ENCODE results near the gene EIF4G3.

EIF4G3 gene

GRCh38 chr1:20987831-20988825 lies 188.6 kb downstream of the EIF4G3 start:
- DNase-seq (ENCODE audit: low read depth): no peak

DNA sequence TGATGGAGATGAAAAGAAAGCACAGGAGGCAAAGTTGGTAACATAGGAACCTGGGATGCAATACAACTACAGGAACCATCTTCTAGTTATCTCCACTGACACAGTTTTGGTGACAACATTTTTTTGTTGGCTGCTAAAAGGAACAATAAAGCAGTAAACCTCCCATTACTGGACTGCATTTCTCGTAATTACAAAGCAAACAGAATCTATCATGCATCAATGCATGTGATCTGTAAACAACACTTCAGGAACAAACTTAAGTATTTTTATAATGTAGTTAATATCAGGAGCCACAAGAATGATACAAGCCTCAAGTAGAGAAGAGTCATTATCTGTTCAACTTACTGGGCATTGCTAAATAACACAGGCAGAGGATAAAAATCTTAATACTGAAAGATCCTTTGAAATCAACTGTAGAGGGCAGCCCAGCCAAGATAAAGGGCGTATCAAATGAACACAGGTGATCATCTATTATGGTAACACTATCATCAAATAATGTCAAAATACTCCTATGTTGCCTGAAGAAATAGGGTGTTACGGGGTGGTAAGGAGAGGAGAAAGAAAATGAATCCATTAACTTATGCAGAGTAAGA lies 193.3 kb downstream of the EIF4G3 start:
- no peak for DNase-seq (ENCODE audit: low read depth)

DNA sequence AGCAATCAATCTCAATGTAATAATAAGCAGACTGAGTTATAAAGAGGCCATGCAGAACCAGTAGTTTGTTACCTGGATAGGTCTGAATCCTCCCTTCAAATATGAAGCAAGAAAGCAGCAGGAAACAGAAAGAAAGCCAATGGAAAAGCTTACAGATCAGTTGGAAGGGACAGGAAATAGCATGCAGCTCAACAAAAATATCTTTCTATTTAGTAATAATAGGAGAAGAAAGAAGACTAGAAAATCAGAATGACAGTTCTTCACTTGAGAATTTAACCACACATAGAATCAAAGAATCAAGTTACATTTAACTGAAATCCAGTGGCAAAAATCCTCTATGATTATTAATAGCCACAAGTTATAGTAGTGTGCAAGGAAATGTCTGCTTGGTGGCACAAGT lies 194.4 kb downstream of the EIF4G3 start:
- no peak for DNase-seq (ENCODE audit: low read depth)

- DNase-seq (ENCODE audit: low read depth): no peak
Measured at GRCh38 chr1:20981915-20982314, 194.8 kb downstream of the EIF4G3 start.

DNA sequence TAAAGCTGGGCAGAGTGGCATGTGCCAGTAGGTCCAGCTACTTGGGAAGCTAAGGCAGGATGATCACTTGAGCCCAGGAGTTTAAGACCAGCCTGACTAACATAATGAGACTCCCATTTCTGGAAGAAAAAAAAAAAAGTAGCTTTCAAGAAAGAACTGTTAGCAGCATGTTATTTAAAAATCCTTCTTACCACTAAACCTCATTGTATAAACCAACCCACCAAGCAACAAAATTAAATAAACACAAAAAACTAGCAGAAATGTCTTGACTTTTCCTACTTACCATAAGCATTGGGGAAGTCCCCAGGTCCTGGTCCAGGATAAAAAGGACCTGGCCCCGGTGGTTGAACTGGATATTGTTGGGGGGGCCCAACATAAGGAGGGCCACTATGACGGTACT lies 196.6 kb downstream of the EIF4G3 start:
- no peak for DNase-seq (ENCODE audit: low read depth)

- no peak for DNase-seq (ENCODE audit: low read depth)
Measured at GRCh38 chr1:20978413-20978812, 198.3 kb downstream of the EIF4G3 start.

DNA sequence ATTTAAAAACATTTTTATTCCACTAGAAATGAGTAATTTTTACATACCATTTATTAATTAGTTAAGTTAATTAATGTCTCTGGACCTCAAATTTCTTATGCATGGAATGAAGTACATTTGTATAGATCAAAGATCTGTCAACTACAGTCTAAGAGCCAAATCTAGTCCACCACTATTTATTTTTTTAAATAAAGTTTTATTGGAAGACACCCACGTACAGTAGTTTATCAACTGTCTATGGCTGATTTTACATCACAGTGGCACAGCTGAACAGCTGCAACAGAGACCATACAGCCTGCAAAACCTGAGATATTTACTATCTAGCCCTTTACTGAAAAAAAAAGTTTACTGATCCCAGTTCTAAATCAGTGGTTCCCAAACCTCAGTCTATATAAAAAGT lies 201.0 kb downstream of the EIF4G3 start:
- no peak for DNase-seq (ENCODE audit: low read depth)

- no peak for DNase-seq (ENCODE audit: low read depth)
Measured at GRCh38 chr1:20974951-20975350, 201.7 kb downstream of the EIF4G3 start.

GRCh38 chr1:20974069-20974468 lies 202.6 kb downstream of the EIF4G3 start:
- DNase-seq (ENCODE audit: low read depth): no peak

GRCh38 chr1:20972855-20973254 lies 203.8 kb downstream of the EIF4G3 start:
- DNase-seq (ENCODE audit: low read depth): no peak

- no peak for DNase-seq (ENCODE audit: low read depth)
Measured at GRCh38 chr1:20964540-20965484, 211.9 kb downstream of the EIF4G3 start.

DNA sequence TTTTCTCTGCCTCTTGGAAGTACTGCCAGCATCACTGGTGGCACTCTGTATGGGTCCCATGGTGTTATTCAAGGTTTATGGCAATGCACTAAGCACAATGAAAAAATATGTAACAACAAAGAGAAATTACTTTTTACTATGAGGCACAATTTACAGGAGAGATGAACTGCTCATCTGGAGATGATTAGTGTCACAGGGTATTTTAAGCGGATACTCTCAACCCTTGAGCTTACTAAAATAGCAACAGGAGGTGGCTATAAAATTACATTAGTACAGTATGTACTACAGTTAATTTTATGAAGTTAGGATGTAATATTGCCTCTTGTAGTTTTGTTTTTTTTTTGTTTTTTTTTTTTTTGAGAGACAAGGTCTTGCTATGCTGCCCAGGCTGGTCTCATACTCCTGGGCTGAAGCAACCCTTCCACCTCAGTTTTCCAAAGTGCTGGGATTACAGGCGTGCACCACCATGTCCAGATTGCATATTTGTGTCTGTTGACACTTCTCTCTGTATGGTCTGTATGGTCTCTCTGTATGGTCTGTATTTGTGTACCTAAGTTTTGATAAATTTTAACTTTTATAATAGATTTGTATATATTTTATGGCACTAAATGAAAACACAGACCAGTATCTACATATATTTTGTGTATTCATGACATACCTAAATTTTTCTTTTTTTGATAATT lies 214.0 kb downstream of the EIF4G3 start:
- DNase-seq (ENCODE audit: low read depth): no peak

DNA sequence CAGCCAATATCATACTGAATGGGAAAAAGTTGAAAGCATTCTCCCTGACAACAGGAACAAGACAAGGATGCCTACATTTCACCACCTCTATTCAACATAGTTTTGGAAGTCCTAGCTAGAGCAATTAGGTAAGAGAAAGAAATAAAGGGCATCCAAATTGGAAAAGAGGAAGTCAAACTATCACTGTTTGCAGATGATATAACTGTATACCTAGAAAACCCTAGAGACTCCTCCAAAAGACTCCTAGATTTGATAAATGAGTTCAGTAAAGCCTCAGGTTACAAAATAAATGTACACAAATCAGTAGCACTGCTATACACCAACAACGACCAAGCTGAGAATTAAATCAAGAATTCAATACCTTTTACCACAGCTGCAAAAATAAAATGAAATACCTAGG lies 218.3 kb downstream of the EIF4G3 start:
- no peak for DNase-seq (ENCODE audit: low read depth)

GRCh38 chr1:20956272-20956671 lies 220.4 kb downstream of the EIF4G3 start:
- DNase-seq (ENCODE audit: low read depth): no peak

GRCh38 chr1:20950679-20951078 lies 226.0 kb downstream of the EIF4G3 start:
- no peak for DNase-seq (ENCODE audit: low read depth)

GRCh38 chr1:20949871-20950590 lies 226.7 kb downstream of the EIF4G3 start:
- no peak for DNase-seq (ENCODE audit: low read depth)

- no peak for DNase-seq (ENCODE audit: low read depth)
Measured at GRCh38 chr1:20948101-20948500, 228.6 kb downstream of the EIF4G3 start.

DNA sequence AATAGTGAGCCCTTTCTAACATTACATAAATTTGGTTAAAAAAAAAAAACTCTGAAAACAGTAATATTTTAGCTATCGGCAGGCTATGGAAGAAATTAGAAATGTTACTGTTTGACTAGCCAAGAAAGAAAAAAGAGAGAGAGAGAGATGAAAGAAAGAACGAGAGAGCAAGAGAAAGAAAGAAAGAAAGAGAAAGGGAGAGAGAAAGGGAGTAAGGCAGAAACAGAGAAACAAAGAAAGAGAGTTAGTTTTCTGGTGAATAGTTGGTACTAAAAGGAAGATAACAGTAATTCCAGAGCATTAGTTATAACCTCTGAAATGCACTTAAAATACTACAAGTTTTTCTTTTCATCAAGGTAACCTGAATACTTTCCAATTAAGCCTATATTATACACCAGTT lies 229.3 kb downstream of the EIF4G3 start:
- DNase-seq (ENCODE audit: low read depth): no peak

DNA sequence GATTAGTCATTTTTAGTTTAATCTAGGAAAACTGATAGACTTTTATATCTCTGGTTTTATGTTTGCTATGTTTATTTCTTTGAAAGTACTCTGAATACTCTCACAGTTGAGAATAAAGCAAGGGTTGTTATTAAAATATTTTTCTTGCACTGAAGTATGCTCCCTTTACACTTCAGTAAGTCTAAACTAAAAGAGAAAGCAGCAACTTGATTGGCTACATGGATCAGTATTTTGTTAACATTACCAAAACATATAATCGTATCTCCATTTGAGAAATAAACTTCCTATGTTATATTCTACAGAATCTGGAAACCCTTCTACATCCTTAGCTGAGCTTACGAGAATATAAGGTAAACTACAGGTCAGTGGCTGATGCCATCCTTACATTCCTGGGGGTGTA lies 240.1 kb downstream of the EIF4G3 start:
- DNase-seq (ENCODE audit: low read depth): no peak

- no peak for DNase-seq (ENCODE audit: low read depth)
Measured at GRCh38 chr1:20936216-20936615, 240.5 kb downstream of the EIF4G3 start.

DNA sequence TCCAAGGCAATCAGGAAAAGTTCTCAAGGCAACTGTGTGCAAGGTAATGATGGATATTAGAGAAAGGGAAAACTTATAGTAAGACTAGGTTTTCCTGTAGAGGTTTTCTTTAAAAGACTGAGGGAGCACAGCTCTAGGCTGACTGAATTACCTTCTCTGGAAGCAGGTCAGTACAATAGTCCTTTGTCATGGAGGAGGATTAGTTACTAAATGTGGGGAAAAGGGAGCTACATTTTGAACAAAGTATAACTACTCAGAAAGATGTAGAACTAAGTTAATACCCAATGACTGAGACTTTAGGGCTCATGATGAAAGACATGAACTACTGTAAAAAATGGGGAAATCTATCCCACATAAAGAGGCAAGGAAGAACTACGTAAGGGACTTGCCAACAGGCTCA lies 241.0 kb downstream of the EIF4G3 start:
- no peak for DNase-seq (ENCODE audit: low read depth)

Measured in stimulated activated CD8-positive, alpha-beta memory T cell treated with anti-CD3 and anti-CD28 coated beads, Interleukin-15, amount 100 ng/mL, for 1 hour (primary cell).